GM18519 (cell line): ENCODE measurements around the gene ACAD10.
A peak's percentile ranks its signal among the peaks of the same experiment; 100 is the strongest.
"Not testable (repeated sequence)": the region's sequence is repeated elsewhere in the genome, so short reads cannot be mapped to it uniquely, and the experiment has no call there.

Experiments used
- ATAC-seq: cut with Tn5 transposase; IDR thresholded peaks from one replicate; pipeline ENCODE4 v1.9.1; 2021; ENCODE audit warnings: mild to moderate bottlenecking, moderate library complexity; ENCODE audit not compliant: unreplicated experiment, low FRiP score

The ACAD10 gene

GRCh38 chr12:111685811-111686573 is at the start of gene ACAD10, which contains the start of gene BRAP:
Gene ACAD10 (plus strand): TSS chr12:111686053. CDS start chr12:111692710, 6,657 bp downstream.
Gene BRAP (minus strand): TSS chr12:111685956. CDS start chr12:111685792, 164 bp downstream.
- ATAC-seq = peak; percentile 75

- no peak for ATAC-seq
Measured at GRCh38 chr12:111636209-111636945, 49.5 kb upstream of the ACAD10 start.

GRCh38 chr12:111638556-111638955 is 47.3 kb upstream of the ACAD10 start:
- ATAC-seq = no peak

- no peak for ATAC-seq
Measured at GRCh38 chr12:111640506-111640905, 45.3 kb upstream of the ACAD10 start.

GRCh38 chr12:111642681-111643426 is 43.0 kb upstream of the ACAD10 start:
- ATAC-seq = no peak

GRCh38 chr12:111643427-111643826 is 42.4 kb upstream of the ACAD10 start:
- no peak for ATAC-seq

GRCh38 chr12:111645433-111645832 is 40.4 kb upstream of the ACAD10 start:
- no peak for ATAC-seq

- ATAC-seq = no peak
Measured at GRCh38 chr12:111650912-111651311, 34.9 kb upstream of the ACAD10 start.

- ATAC-seq = not testable (repeated sequence)
Measured at GRCh38 chr12:111652530-111652929, 33.3 kb upstream of the ACAD10 start.

- no peak for ATAC-seq
Measured at GRCh38 chr12:111653596-111653995, 32.3 kb upstream of the ACAD10 start.

- ATAC-seq = no peak
Measured at GRCh38 chr12:111655356-111655755, 30.5 kb upstream of the ACAD10 start.

- ATAC-seq = no peak
Measured at GRCh38 chr12:111656016-111656415, 29.8 kb upstream of the ACAD10 start.

- ATAC-seq = no peak
Measured at GRCh38 chr12:111664499-111664898, 21.4 kb upstream of the ACAD10 start.

GRCh38 chr12:111664961-111665865 is 20.6 kb upstream of the ACAD10 start:
- no peak for ATAC-seq

- ATAC-seq = no peak
Measured at GRCh38 chr12:111672822-111673381, 13.0 kb upstream of the ACAD10 start.

GRCh38 chr12:111673503-111673902 is 12.3 kb upstream of the ACAD10 start:
- no peak for ATAC-seq

GRCh38 chr12:111677186-111677585 is 8.7 kb upstream of the ACAD10 start:
- no peak for ATAC-seq

- not testable (repeated sequence) for ATAC-seq
Measured at GRCh38 chr12:111684485-111685198, 1.2 kb upstream of the ACAD10 start.

GRCh38 chr12:111685322-111685810 is 487 bp upstream of the ACAD10 start:
- ATAC-seq = no peak
